Neuronal stem cell (in vitro differentiated cells): ENCODE results near the gene ACACA.

ENCODE experiments used
- DNase-seq: peaks from one replicate; pipeline ENCODE4 v3.0.0-alpha.2; 2013; ENCODE audit warnings: low spot score
- H2AFZ ChIP-seq: one replicate; pipeline ENCODE4 v1.6.1; 2013; ENCODE audit warnings: mild to moderate bottlenecking, low read length, inconsistent platforms
- H2AK5ac ChIP-seq: 2 replicates; pipeline ENCODE4 v1.6.1; 2013; ENCODE audit warnings: low read depth, mild to moderate bottlenecking, inconsistent platforms, low read length, moderate library complexity, mixed read lengths
- H2BK120ac ChIP-seq: 2 replicates; pipeline ENCODE4 v1.6.1; 2013; ENCODE audit warnings: low read depth, mild to moderate bottlenecking, inconsistent platforms, low read length, moderate library complexity, mixed read lengths
- H2BK12ac ChIP-seq: one replicate; pipeline ENCODE4 v1.6.1; 2013; ENCODE audit warnings: low read length, inconsistent platforms
- H2BK15ac ChIP-seq: 2 replicates; pipeline ENCODE4 v1.6.1; 2013; ENCODE audit warnings: mild to moderate bottlenecking, low read length, inconsistent platforms, mixed read lengths
- H2BK5ac ChIP-seq: one replicate; pipeline ENCODE4 v1.6.1; 2013; ENCODE audit warnings: inconsistent platforms, mild to moderate bottlenecking, low read length, moderate library complexity
- H3K14ac ChIP-seq: one replicate; pipeline ENCODE4 v1.6.1; 2013; ENCODE audit warnings: low read length, inconsistent platforms
- H3K18ac ChIP-seq: 2 replicates; pipeline ENCODE4 v1.6.1; 2013; ENCODE audit warnings: low read length, inconsistent platforms
- H3K23ac ChIP-seq: 2 replicates; pipeline ENCODE4 v1.6.1; 2013; ENCODE audit warnings: low read depth, mild to moderate bottlenecking, mixed read lengths, low read length, inconsistent platforms; ENCODE audit not compliant: poor library complexity
- H3K27ac ChIP-seq: replicated peaks from 3 replicates; pipeline ENCODE4 v1.5.1; 2013; ENCODE audit warnings: low read length, inconsistent platforms
- H3K27me3 ChIP-seq, 3 experiments: 2 replicates each; pipeline ENCODE4 v1.6.1; 2013; ENCODE audit warnings: low read length in 3 of 3, mild to moderate bottlenecking in 2 of 3, inconsistent platforms in 1 of 3, low read depth in 1 of 3, mixed read lengths in 1 of 3, moderate library complexity in 1 of 3; ENCODE audit not compliant: control insufficient read depth in 3 of 3, insufficient read depth in 3 of 3
- H3K36me3 ChIP-seq, 2 donors: replicated peaks in 1 of 2; 2 replicates each; pipeline ENCODE4 v1.6.1; 2013; ENCODE audit warnings: low read length in 2 of 2; ENCODE audit not compliant: control insufficient read depth in 2 of 2, insufficient read depth in 2 of 2
- H3K4ac ChIP-seq: 2 replicates; pipeline ENCODE4 v1.6.1; 2013; ENCODE audit warnings: inconsistent platforms, mild to moderate bottlenecking, low read length, moderate library complexity
- H3K4me1 ChIP-seq, 2 donors: 1 replicate in 1 of 2; 2 replicates in 1 of 2; pipeline ENCODE4 v1.6.1; 2013; ENCODE audit warnings: low read length in 2 of 2, low read depth in 1 of 2; ENCODE audit not compliant: control insufficient read depth in 2 of 2, insufficient read depth in 1 of 2
- H3K4me2 ChIP-seq: one replicate; pipeline ENCODE4 v1.6.1; 2013; ENCODE audit warnings: mild to moderate bottlenecking, low read length, inconsistent platforms; ENCODE audit not compliant: insufficient read depth, poor library complexity, severe bottlenecking
- H3K4me3 ChIP-seq, 2 donors: 2 replicates each; pipeline ENCODE4 v1.5.1; 2013; ENCODE audit warnings: low read length in 2 of 2, mild to moderate bottlenecking in 2 of 2, inconsistent platforms in 1 of 2, moderate library complexity in 1 of 2
- H3K79me1 ChIP-seq: one replicate; pipeline ENCODE4 v1.6.1; 2013; ENCODE audit warnings: low read depth, mild to moderate bottlenecking, inconsistent platforms, low read length, moderate library complexity
- H3K9ac ChIP-seq: one replicate; pipeline ENCODE4 v1.6.1; 2013; ENCODE audit warnings: mild to moderate bottlenecking, low read depth, low read length, inconsistent platforms; ENCODE audit not compliant: poor library complexity
- H3K9me3 ChIP-seq, 2 donors: replicated peaks in 1 of 2; 2 replicates each; pipeline versions ENCODE3 to v1.6.1; 2013; ENCODE audit warnings: low read length in 2 of 2, mild to moderate bottlenecking in 2 of 2, inconsistent platforms in 1 of 2, low read depth in 1 of 2, mixed read lengths in 1 of 2, moderate library complexity in 1 of 2; ENCODE audit not compliant: control insufficient read depth in 2 of 2, insufficient read depth in 1 of 2
- H4K8ac ChIP-seq: one replicate; pipeline ENCODE4 v1.6.1; 2013; ENCODE audit warnings: low read depth, mild to moderate bottlenecking, inconsistent platforms, low read length, moderate library complexity
- H4K91ac ChIP-seq: one replicate; pipeline ENCODE4 v1.6.1; 2013; ENCODE audit warnings: low read length, low read depth, mild to moderate bottlenecking, inconsistent platforms; ENCODE audit not compliant: poor library complexity
- WGBS, 2 donors: extraction: QIAGEN DNeasy Blood & Tissue Kit; methylation state at CpG; one replicate each; pipeline ENCODE4 v1.1.7; 2013; ENCODE audit warnings: missing lambda C conversion rate in 2 of 2, mixed read lengths in 1 of 2; ENCODE audit not compliant: insufficient read length in 2 of 2, insufficient replicate concordance in 1 of 2; ENCODE audit errors: extremely low coverage in 2 of 2; 5-methylcytosine and 5-hydroxymethylcytosine counted together

The ACACA gene

DNA sequence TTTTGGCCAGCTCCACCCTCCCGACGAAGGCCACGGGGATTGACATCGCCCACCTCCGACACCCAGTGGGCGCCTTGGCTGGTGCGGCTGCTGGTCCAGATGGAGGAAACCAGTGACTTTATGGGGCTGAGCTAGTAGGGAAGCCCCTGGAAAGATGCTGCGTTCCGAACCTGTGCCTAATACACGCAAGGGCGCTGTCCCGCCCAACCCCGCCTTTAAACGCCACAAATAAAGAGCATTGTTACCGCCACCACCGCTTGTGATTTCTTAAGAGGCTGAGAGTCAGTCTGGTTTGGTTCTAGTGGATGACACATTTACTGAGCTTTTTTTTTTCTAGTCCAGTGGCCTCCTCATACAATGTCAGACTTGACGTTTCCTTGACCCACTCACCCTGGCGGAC is 350.0 kb downstream of the ACACA start:
- H2BK15ac ChIP-seq, result no peak overlapping the region
- H2AK5ac ChIP-seq, result no peak overlapping the region
- WGBS, 2 donors, result no CpG with 5 or more reads among the region's 18 CpGs
- no peak overlapping the region for H2BK5ac ChIP-seq
- no peak overlapping the region for H4K91ac ChIP-seq
- no peak overlapping the region for H3K4ac ChIP-seq
- no peak overlapping the region for H2BK120ac ChIP-seq
- no peaks in the 10 kb centered on the region for H3K27me3 ChIP-seq
- no peak overlapping the region for H2AFZ ChIP-seq
- H3K36me3 ChIP-seq, result peaks cover 10 to 28% of the 10 kb centered on the region in 2 donors
- H3K9me3 ChIP-seq, result peaks cover 0 to 2% of the 10 kb centered on the region in 2 donors
- no peak overlapping the region for H3K14ac ChIP-seq
- no peak overlapping the region for H3K23ac ChIP-seq
- no peak for DNase-seq
- no peak overlapping the region for H3K9ac ChIP-seq
- no peak overlapping the region for H4K8ac ChIP-seq
- H3K27ac ChIP-seq, result no peak overlapping the region
- no peaks in the 10 kb centered on the region for H3K79me1 ChIP-seq
- H3K4me3 ChIP-seq, result no peak overlapping the region
- no peak overlapping the region for H3K18ac ChIP-seq
- no peak overlapping the region for H2BK12ac ChIP-seq
- H3K4me1 ChIP-seq, result peaks cover 7% of the 10 kb centered on the region in 2 donors
- H3K4me2 ChIP-seq, result no peak overlapping the region

DNA sequence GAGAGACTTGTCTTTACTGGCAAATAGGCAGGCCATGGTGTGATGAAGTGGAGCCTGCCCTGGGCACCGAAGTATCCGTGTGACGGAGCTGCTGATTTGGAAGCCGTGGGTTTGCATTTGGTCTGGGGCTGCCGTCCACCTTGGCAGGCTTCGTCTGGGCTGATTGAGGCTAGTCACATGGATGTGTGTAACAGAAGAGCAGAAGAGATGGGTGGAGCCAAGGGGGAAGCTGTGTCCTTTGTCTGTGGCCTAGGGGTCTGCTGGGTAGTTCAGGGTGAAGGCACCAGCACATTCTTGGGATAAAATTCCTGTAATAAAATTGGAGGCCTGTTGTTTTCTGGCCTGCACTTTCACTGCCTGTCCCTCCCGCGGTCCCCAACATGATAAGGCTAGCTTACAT is 351.7 kb downstream of the ACACA start:
- Histone ChIP-seq H3K9ac (no peak overlapping the region), H2BK5ac (no peak overlapping the region), H3K27ac (no peak overlapping the region), H2BK120ac (no peak overlapping the region), H3K4me1 (peaks cover 4 to 12% of the 10 kb centered on the region in 2 donors), H3K23ac (no peak overlapping the region), H2BK15ac (no peak overlapping the region), H3K14ac (no peak overlapping the region), H3K36me3 (peaks cover 10 to 28% of the 10 kb centered on the region in 2 donors), H3K27me3 (no peaks in the 10 kb centered on the region), H2AK5ac (no peak overlapping the region), H3K4me2 (no peak overlapping the region), H4K8ac (no peak overlapping the region), H3K4me3 (no peak overlapping the region), H2AFZ (no peak overlapping the region), H3K4ac (no peak overlapping the region), H4K91ac (no peak overlapping the region), H3K9me3 (peaks cover 0 to 2% of the 10 kb centered on the region in 2 donors), H2BK12ac (no peak overlapping the region), H3K79me1 (no peaks in the 10 kb centered on the region), H3K18ac (no peak overlapping the region)
- WGBS, 2 donors, result no CpG with 5 or more reads among the region's 8 CpGs
- no peak for DNase-seq

DNA sequence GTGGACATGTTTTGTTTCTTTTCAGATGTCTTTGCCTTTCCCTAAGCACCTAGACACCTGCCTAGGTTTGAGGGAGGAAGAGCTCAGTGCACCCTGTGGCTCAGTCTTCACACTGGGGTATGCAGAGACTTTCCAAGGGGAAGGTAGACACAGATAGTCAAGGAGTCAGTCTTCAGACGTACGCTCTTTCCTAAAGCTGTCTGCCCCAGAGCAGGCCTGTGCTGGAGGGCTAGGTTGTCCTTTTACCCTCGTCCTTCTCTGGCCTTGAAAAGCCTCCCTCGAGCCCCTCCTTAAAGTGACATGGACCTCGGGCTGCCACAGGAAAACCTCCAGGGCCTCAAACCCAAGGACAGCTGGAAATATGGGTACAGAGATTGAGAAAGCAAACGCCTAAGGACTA is 354.2 kb downstream of the ACACA start:
- peaks cover 0 to 2% of the 10 kb centered on the region in 2 donors for H3K9me3 ChIP-seq
- no peak overlapping the region for H2BK12ac ChIP-seq
- H3K4me2 ChIP-seq, result no peak overlapping the region
- H3K27ac ChIP-seq, result no peak overlapping the region
- H3K4me3 ChIP-seq, result no peak overlapping the region
- H4K8ac ChIP-seq, result no peak overlapping the region
- H3K23ac ChIP-seq, result no peak overlapping the region
- H2BK120ac ChIP-seq, result no peak overlapping the region
- H3K18ac ChIP-seq, result no peak overlapping the region
- H3K14ac ChIP-seq, result no peak overlapping the region
- H3K4ac ChIP-seq, result no peak overlapping the region
- no CpG with 5 or more reads among the region's 6 CpGs for WGBS, 2 donors
- DNase-seq, result no peak
- H3K4me1 ChIP-seq, result peaks cover 5 to 12% of the 10 kb centered on the region in 2 donors
- no peak overlapping the region for H4K91ac ChIP-seq
- peaks cover 11 to 23% of the 10 kb centered on the region in 2 donors for H3K36me3 ChIP-seq
- H2BK15ac ChIP-seq, result no peak overlapping the region
- H3K9ac ChIP-seq, result no peak overlapping the region
- no peaks in the 10 kb centered on the region for H3K27me3 ChIP-seq
- no peak overlapping the region for H2AK5ac ChIP-seq
- H3K79me1 ChIP-seq, result no peaks in the 10 kb centered on the region
- no peak overlapping the region for H2BK5ac ChIP-seq
- no peak overlapping the region for H2AFZ ChIP-seq

DNA sequence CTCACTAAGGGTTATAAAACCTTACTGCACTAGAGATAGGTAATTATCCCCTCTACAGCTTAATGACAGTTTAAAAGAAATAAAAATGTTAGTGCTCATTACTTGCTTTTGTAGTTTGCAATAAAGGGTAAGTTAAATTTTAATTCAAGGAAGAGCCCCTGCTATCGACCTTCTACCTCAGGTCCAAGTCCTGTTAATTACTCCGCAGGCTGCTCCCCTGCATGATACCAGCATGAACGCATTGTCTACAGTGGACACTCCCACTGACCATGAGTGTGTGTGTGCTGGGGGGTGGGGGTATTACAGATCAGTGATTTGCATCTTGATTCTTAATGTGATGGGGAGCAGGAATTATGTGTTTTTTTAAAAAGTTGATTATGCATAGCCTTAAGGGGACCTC is 354.8 kb downstream of the ACACA start:
- Histone ChIP-seq H3K14ac (no peak overlapping the region), H3K23ac (no peak overlapping the region), H2BK12ac (no peak overlapping the region), H4K8ac (no peak overlapping the region), H3K27ac (no peak overlapping the region), H3K4me3 (no peak overlapping the region), H3K18ac (no peak overlapping the region), H2BK5ac (no peak overlapping the region), H3K9ac (no peak overlapping the region), H2AFZ (no peak overlapping the region), H3K4me2 (no peak overlapping the region), H3K4me1 (peaks cover 7 to 12% of the 10 kb centered on the region in 2 donors), H4K91ac (no peak overlapping the region), H3K36me3 (peaks cover 10 to 19% of the 10 kb centered on the region in 2 donors), H3K27me3 (no peaks in the 10 kb centered on the region), H2BK15ac (no peak overlapping the region), H3K9me3 (peaks cover 0 to 2% of the 10 kb centered on the region in 2 donors), H3K79me1 (no peaks in the 10 kb centered on the region), H2BK120ac (no peak overlapping the region), H2AK5ac (no peak overlapping the region), H3K4ac (no peak overlapping the region)
- no peak for DNase-seq
- WGBS, 2 donors, result no CpG with 5 or more reads among the region's 3 CpGs
